ENCODE results near the gene MKNK2.

MKNK2 gene

DNA sequence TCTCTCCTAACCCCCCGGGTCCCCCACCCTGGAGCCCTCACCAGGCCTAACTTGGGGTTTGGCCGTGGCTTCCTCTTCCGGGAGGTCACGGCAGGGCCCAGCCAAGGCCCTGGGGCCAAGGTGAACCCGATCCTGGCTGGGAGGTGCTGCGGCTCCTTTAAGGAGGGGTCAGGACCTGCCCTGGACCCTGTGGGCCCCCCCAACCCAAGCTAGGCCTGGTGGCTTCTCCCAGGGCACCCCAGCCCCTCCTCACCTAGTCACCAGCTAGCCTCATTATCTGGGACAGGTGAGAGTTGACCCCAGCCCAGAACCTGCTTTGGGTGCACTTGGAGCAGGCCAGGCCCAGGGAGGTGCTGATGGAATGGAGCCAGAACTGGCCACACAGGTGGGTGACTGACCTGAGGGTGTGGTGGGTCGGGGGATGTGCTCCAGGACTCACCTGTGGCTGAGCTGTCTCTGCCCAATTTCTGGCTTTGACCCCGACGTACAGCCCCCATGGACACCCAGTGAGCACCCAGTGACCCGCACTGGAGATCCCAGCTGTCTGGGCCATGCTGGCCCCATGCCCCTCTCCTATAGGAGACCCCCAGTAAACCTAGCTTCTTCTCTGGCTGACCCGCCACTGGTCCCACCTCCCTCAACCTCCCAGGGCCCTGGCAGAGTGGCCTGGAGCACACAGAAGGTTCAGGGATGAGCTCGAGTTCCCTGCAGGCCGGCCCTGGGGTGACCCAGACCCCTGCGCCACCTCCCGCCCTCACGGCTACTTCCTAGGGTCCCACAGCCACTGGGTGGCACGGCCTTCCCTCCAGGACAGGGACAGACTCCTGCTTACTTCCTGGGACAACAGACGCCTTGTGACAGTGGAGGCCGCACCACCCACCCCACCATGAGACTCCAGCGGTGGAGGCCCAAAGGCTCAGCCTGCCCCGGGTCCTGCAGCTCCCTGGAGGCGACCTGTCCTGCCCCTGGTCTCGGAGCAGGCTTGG lies 6.7 kb upstream of the MKNK2 start:
- no peak for DNase-seq (ENCODE audit: low read depth)

DNA sequence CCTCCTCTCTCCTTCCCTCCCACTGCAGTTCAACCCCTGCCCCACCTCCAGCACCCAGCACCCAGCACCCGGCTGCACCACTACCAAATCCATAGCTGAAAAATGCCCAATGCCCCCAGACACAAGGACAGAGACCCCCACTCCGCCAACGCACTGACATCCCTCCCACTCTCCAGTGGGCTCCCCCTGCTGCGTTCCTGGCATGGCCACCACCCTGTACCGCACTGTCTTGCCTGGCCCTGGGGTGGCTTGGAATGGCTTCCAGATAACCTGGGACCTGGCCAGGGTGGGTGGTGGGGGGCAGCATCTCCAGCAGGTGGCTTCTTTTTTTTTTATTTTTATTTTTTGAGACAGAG lies 5.8 kb upstream of the MKNK2 start:
- no peak for DNase-seq (ENCODE audit: low read depth)

DNA sequence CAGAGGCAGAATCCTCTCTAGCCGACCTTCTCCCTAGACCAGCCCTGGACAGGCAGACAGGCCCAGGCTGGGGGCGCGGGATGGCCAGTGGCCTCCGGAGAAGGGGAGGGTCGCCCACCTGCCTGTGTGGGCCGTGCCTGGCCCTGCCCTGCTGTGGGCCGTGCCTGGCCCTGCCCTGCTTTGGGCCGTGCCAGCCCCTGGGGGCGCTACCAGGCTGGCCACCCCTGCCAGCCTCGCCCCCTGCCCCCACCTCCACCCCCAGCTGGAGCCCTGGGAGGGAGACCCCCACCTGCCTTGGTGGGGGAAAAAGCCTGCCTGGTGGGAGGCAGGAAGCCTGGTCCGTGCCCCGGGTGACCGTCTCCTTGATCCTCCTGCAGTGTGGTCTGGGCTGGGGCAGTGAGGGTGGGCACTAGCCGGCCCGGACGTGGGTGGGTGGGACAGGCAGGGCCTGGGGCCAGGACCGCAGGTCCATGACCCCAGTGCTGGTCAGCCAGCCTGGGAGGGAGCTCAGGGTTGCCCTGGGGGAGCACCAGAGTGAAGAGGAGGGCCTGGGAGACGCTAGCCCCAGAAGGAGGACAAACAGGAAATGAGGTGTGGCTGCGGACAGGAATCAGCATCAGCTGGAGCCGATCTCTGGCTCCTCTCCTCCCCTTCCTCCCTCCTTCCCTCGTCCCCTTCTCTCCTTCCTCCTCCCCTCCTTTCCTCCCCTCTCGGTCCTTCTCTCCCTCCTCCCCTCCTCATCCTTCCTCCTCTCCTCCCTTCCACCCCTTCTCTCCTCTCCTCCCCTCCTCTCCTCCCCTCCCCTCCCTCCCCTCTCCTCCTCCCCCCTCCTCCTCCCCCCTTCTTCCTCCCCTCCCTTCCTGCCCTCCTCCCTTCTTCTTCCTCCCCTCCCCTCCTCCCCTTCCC lies 5.1 kb upstream of the MKNK2 start:
- no peak for DNase-seq (ENCODE audit: low read depth)

DNA sequence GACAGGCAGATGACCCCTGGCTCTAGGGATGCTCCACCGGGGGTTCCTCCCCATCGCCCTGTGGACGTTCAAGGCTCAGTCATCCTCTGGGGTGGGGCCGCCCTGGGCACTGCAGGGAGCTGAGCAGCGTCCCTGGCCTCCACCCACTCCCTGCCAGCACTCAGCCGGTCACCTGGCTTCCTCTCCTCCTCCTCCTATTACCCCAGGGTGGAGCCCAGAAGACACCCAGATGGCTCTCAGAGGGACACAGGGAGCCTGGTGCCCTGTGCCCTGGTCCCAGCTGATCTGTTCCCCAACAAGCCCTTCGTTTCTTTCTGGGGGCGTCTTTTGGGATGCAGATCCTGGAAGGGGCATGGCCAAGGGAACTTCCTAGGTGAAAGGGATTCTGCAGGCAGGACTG lies 3.7 kb upstream of the MKNK2 start:
- DNase-seq (ENCODE audit: low read depth) = no peak

DNA sequence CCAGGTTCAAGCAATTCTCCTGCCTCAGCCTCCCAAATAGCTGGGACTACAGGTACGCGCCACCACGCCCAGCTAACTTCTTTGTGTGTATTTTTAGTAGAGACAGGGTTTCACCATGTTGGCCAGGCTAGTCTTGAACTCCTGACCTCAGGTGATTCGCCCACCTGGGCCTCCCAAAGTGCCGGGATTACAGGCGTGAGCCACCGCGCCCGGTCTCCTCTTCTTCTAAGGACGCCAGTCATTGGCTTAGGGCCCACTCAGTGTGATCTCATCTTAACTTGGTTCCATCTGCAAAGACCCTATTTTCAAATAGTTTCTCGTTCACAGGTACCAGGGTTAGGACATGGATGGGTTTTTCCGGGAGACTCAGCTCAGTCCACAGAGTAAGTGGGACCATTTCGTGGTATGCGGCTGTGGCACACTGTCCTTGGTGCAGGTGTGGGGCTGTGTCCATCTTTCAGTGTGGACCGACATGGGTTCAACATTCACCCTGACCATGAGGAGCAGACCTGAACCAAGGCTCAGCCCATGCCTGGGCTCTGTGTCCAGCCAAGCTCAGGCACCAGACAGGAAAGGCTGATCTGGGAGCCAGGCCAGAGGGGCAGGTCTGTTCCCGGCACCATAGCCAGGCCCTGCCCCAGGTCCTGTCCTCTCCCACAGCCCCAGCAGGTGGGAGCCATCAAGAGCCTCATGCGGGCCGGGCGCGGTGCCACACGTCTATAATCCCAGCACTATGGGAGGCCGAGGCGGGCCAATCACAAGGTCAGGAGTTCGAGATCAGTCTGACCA lies 2.8 kb upstream of the MKNK2 start:
- no peak for DNase-seq (ENCODE audit: low read depth)

DNA sequence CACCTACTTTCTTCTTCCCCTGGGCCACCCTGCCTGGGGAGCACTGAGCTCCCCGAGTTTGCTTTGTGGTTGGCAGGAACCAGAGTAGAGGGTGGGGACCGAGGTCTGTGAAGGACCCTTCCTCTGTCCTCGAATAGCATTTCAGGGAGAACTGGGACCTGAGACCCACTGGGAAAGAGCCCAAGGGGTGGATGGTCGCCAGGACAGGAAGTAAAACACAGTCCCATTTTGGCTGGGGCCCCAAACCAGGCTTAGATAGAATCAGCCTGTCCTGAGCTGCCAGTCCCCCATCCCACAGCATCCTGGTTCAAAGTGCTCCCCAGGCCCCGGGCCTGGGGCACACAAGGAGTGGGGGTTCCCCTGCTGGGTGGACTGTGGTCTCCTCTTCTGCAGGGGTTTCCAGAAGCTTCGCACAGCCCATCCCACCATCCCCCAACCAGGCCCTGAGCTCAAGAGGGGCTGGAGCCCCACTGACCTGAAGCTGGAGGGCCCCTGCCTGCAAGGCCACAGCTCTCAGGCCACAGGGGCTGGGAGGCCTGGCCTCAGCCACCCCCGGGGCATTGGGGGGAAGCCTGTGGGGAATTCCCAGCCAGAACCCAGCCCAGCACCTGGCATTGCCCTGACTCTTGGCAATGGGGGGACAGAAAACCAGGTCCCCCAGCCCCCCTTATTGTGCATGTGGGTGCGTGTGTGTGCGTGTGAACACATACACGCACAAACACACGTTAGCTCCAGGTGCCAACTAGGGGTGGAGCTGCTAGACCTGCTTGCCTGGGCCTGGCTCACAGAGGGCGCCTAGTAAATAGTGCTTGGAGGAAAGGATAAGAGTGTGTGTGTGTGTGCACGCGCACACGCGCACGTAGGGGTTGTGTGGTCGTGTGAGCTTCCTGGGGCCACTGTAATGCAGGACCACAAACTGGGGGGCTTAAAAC lies 995 bp upstream of the MKNK2 start:
- DNase-seq (ENCODE audit: low read depth) = no peak

DNA sequence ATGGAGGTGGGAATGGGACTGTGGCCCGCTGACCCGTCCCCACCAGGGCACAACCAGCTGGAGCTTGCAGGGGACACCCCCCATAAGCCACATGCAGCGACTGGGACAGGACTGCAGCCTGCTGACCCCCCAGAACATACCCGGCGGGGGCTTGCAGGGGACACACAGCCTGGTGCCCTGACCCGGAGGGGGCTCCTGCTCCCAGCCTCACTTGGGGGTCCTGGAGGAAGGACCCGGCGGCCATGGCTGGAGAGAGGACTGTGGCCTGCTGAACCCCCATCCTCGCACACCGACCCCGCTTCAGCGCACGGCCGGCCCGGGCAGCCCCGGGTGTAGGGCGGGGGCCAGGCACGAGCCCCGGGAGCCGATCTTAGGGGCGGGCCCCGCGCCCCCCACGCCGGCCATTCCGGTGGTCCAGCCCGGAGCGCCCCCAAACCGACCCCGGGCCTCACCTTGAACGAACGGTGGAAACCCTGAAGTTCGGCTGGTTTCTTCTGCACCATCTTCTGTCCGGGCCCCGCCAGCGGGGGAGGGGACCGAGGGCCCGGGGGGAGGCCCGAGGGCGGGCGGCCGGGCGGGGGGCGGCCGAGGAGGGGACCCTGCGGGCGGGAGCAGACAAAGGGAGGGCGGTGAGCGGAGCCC lies 574 bp downstream of the MKNK2 start:
- no peak for DNase-seq (ENCODE audit: low read depth)

DNA sequence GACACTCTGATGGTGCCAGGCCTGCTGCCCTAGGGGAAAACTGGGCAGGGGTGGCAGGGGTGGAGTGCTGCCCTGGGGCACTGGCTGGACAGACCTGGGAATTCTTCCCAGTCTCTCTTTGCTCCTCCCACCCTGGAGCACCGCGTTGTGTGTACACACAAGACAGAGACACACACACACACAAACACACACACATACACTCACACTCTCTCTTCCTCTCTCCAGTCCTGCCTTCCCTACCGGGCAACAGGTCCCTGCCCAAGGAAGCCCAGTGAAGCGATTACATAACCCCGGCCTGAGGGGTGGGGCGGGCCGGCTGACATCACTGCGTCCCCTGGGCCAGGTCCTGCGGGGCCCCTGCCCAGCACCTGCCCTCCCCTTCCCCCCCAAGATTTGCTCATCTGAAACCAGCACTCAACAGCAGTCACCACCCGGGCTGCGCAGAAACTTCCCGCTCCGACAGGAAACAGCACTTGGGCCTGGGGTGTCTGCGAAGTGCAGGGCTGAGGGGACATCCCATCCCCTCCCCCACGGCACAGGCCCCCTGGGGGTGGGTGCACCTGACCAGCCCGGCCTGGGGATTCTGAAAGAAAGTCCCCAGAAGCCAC lies 1.2 kb downstream of the MKNK2 start:
- peak; percentile 32 for DNase-seq (ENCODE audit: low read depth)

DNA sequence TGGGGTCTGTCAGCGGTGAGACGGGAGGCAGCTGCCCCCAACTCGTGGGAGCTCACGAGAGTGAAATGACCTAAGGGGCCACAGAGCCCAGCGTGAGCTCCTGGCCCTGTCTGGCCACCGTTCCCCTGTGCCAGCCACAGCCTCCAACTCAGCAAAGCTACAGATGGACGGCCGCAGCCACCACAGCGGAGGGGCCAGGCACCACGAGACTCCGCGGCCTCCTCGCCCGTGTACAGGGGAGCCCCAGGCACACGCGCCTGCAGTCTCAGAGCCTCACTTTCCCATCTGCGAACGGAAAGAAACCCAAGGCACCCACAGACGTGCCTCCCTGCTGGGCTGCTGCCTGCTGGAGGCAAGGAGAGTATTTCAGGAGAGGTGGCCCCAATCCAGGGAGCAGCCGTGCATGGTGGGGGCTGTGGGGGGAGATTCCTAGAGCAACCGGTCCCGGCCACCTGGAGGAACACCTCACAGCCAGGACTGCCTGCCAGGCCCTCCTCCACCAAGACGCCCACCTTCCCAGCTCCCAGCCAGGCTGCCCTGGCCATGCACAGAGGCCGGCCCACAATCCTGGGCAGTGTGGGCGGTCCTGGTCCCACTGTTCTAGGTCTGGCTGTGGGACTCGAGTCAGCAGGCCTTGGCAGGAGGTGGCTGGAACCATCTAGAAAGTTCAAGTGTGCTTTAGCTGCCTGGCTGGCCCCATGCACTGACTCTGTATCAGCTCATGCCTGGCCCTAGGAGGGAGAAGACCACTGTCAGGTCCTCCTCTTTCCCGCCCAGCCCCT lies 1.9 kb downstream of the MKNK2 start:
- DNase-seq (ENCODE audit: low read depth) = no peak

DNA sequence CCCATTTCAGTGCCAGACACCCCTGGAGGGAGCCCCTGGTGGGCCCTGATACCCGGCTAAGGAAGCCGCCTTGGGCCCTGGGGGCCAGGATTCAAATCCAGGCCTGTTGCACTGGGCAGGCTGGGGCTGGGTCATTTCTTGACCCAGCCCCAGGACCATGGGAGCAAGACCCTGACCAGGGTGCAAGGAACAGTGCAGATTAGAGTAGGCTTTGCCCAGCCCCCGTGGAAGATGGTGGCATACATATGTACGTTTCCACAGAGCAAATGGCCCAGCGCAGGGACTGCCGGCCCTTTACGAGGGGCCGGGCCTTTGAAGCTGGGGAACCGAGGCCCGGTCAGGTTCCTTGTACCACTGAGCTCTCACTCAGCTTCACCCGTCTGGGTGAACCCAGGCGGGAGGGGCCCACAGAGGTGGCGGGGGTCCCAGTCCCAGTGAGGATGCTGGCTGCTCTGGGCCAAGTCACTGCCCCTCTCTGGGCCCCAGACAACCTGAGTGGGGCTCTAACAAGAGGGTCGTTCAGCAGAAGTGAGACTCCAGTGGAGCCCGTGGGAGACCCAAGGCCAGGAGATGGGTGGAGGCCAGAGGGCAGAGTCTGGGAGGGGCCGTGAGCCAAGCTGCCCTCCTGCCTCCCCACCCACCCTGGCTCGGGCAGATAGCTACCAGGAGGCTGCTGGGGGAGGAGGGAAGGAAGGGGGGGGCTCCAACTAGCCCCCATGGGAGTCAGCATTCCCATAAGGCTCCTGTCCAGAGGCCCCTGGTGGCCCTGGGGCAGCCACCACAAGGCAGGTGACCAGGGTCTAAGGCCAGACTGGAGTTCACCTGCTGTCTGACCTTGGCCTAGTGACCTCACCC lies 2.7 kb downstream of the MKNK2 start:
- no peak for DNase-seq (ENCODE audit: low read depth)

DNA sequence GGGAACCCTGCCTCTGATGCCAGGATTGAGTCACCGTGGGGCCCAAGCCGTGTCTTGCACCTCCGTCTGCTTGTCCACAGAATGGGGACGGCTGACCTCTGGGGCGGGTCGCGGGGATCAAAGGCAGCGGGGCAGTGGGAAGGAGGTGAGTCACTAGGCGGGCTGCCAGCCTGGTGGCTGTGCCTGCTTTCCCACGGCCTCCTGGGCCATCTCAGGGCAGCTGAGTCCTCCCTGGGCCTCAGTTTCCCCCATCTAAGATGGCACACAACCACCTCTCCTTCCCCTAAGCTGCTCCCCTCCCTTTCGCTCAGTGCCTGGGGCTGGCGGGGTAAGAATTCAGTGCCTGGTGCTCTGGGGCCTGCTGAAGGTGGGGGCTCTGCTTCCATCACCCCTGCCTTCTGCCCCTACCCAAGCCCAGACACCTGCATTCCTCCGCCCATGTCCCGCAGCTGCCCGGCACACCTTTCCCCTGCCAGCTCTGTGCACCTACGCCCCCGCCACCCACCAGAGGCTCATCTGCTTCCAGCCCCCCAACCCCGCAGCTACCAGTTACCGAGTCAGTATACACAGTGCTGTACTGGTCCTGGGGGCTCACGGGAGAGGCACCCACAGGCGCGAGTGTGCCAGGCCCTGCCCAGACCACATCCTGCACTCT lies 3.5 kb downstream of the MKNK2 start:
- DNase-seq (ENCODE audit: low read depth) = no peak

DNA sequence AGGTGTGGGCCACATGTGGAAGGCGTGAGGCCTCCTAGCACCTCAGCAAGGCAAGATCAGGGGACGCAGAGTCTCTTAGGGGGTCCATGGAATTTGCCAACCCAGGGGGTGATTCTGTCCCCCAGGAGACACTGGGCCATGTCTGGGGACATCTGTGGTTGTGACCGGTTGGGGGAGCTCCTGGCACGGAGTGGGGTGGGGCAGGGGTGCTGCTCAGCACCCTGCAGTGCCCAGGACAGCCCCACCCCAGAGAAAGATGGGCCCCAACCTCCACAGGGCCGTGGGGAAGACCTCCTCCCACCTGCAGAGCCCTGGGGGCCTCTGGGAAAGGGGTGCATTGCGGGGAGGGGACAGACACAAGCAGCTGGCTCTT lies 4.0 kb downstream of the MKNK2 start:
- no peak for DNase-seq (ENCODE audit: low read depth)

DNA sequence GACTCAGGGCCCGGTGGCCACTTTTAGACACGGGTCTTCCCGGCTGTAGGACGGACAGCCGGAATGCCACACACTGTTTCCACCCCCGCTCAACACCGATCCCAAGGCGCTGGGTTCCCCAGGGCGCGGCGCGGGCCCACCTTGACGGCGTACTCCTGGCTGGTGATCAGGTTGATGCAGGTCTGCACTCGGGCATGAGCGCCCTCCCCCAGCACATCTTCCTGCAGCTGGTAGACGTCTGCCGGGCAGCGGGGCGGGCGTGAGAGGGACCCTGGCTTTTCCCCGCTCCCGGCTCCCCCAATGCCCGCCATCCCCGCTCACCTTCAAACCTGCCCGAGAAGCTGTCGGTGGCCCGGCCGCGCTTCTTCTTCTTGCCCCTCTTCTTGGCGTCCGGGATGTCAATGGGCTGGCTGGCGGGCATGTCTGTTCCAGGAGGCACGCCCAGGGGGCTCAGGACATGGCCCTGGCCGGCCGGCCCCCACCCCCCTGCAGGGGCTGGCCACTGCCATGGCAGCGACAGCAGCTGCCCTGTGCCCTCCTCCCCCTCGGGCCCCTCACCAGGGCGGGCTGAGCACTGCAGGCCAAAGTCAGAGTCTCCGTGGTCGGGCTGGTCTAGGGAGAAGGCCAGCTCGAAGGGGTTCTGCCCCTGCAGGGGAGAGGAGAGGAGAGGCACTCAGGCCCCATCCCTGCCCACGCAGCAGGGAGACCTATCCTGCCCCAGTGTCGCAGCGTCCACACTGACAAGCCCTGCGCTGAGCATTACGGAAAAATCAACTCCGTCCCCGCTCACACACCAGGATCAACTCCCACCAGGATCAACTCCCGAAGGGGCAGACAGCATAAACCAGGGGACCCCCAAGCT lies 4.8 kb downstream of the MKNK2 start:
- DNase-seq (ENCODE audit: low read depth) = no peak

DNA sequence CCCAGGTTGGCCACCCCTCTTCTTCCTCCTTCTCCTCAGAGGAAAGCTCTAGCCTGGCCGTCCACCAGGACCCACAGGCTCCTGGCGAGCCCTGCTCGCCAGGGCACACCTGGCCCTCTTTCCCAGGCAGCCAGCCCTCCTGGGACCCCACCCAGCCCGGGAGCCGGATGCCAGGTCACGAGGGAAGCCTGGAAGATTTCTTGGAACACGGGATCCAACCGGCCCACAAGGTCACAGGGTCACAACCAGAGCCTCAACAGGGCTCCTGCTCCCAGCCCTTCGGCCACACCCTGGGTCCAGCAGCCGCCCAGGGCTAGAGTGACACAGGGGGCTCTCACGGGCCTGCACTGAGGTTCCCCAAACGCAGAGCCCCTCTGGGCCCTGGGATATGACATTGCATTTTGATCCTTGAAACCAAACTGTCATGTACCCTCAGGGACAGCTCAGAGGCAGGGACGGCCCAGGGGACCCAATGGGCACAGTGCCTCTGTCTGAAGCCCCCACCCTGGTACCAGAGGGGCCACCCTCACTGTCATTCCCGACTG lies 5.5 kb downstream of the MKNK2 start:
- no peak for DNase-seq (ENCODE audit: low read depth)

DNA sequence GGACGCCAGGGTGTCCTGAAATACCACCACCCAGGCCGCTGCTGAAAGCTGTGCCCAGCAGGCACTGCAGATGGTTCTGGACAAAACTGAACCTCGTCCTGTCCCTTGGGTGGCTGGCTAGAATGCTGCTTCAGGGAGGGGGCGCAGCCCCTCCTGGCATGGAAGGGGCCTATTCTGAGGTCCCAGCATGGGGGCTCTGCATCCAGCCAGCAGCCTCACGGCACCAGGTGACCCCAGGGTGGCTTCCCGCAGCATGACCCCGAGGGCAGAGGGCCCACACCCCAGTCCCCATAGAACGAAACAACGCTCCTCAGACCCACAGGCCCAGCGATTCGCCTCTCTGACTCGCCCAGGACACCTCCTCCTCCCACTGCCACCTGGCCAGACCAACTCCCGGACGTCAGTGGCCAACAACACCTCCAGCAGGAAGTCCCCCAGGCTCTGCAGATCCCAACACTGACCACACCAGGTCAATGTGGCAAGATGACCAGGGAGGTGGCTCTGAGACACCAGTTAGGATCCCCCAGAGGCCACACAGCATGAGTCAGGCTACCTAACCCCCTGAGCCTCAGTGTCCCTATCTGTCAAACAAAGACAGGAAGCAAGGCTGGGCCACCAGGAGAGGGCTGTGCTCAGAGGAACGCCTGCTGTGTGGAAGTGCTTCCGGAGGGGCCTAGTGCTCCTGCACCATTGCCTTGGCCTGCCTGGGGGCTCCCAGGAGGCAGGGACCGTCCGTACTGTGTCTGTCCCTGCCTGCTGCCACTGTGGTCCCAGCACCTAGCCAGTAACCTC lies 6.1 kb downstream of the MKNK2 start:
- DNase-seq (ENCODE audit: low read depth) = no peak

All from stimulated activated CD4-positive, alpha-beta T cell treated with anti-CD3 and anti-CD28 coated beads, Interleukin-2, amount 100 ng/mL, for 4 hours (primary cell).